ENCODE measurements around the gene TAF4.
"Not testable (repeated sequence)": the region's sequence is repeated elsewhere in the genome, so short reads cannot be mapped to it uniquely, and the experiment has no call there.

TAF4 gene

DNA sequence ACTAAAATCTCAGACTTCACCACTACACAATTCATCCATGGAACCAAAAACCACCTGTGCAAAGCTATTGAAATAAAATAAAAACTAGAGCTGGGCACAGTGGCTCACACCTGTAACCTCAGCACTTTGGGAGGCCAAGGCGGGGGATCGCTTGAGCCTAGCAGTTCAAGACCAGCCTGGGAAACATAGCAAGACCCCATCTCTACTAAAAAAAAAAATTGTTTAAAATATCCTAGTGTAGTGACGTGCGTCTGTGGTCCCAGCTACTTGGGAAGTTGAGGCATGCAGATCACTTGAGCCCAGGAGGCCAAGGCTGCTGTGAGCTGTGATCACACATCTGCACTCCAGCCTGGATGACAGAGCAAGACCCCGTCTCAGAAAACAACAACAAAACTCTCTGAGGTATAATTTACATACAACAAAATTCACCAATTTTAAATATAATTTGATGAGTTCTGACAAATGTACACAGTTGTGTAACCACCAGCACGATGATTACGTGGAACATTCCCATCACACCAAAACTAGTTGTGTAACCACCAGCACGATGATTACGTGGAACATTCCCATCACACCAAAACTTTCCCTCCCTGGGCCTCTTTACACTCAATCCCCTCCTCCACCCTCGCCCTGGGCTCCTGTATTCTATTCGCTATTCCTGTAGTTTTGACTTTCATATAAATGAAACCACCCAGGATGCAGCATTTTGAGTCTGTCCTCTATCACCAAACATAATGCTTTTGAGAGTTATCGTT is 107.5 kb downstream of the TAF4 start:
- no peak for DNase-seq

- DNase-seq = no peak
Measured at GRCh38 chr20:61956396-61957342, 109.0 kb downstream of the TAF4 start.

GRCh38 chr20:61955668-61956395 is 109.8 kb downstream of the TAF4 start:
- no peak for DNase-seq

DNA sequence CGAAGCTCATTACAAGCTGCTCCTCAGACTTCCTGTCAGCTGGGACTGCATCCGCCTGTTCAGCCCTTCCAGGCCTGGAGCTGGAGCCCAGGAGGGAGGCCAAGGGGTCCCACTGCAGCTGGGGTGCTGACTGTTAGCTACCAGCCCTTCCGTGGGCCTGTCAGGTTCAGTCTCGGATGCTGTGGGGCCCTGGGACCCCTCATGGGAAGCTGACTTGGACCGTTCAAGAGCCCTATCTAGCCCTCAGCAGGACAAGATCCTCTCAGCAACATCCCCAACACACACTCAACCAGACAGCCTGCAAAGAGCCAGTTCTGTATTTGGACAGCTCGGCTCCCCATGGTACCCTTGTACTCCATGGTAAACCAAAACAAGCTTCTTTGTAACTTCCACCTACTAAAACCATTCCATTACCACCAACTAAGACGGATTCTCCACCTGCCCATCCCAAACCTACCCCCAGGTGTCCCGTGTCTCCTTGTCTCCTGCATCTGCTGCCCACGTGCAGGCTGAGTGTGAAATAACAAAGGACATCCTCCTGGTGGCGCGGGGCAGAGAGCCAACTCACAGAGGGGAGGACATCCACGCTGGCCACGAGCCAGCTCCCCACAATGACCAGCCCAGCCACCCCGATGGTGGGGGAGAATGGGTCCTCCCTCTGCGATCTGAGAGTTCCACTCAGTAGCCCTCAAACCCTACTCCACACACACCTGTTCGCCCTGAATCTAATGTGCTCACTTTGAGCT is 111.2 kb downstream of the TAF4 start:
- DNase-seq = no peak

- DNase-seq = no peak
Measured at GRCh38 chr20:61953037-61954021, 112.4 kb downstream of the TAF4 start.

- no peak for DNase-seq
Measured at GRCh38 chr20:61951695-61952533, 113.8 kb downstream of the TAF4 start.

- DNase-seq = no peak
Measured at GRCh38 chr20:61950641-61951071, 115.0 kb downstream of the TAF4 start.

DNA sequence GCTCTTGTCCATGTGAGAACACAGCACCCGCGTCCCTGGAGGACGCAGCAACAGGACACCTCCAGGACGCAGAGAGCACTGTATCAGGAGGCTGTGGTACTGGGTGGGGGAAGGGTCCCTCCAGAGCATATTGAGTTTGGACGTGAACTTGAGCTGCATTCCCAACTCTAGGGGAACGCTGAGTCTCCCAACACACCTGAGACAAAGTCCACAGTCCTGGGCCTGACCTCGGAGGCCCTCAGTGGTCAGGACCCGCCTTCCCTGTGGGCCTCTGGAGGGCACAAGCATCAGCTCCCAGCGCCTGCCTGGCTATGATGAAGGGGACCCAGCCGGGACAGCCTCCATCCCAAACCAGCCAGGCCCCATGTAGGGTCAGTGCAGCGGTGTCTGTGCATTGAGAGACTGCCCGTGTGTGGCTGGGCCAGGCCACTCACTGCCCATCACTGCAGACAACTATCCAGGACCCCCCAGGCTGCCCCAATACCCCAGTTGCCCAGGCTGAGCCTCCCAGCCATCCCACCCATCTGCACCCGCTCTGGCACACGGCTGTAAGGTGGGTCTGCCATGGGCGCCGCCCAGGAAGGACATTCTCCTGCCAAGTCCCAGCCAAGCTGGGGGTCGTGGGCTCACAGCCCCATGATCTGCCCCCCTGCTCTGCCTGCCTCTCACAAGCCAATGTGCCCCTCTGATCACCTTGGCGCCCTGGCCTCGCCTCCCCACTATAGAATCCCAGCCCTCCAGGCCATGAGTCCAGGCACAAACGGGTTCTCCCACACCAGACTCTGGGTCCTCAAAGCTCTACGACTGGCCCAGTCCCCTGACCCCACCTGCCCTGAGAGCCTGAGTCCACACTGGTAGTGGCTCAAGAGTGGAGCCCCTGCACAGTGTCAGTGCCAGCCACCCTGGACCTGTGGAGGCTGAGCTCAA is 115.7 kb downstream of the TAF4 start:
- no peak for DNase-seq

DNA sequence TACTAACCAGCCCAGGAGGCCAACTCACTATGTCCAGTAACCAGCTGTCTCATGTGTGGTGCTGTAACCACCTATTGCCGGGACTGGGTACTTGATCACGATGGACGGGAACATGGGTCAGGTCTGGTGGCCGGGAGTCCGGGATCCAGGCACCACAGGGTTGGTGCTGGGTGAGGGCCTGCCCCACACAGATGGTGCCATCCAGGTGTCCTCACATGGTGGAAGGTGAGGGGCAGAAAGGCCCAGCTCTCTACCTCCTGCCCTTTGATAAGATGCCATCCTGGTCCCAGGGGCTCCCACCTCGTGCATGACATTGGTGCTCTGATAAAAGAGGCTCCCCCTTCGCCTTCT is 116.3 kb downstream of the TAF4 start:
- DNase-seq = no peak

GRCh38 chr20:61948586-61949362 is 116.9 kb downstream of the TAF4 start:
- no peak for DNase-seq

DNA sequence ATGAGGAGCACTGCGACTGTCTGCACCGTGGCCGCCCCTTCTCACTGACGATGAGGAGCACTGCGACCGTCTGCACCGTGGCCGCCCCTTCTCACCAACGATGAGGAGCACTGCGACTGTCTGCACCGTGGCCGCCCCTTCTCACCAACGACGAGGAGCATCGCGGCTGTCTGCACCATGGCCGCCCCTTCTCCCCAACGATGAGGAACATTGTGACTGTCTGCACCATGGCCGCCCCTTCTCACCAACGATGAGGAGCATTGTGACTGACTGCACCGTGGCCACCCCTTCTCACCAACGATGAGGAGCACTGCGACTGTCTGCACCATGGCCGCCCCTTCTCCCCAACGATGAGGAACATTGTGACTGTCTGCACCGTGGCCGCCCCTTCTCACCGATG is 117.6 kb downstream of the TAF4 start:
- DNase-seq = not testable (repeated sequence)

DNA sequence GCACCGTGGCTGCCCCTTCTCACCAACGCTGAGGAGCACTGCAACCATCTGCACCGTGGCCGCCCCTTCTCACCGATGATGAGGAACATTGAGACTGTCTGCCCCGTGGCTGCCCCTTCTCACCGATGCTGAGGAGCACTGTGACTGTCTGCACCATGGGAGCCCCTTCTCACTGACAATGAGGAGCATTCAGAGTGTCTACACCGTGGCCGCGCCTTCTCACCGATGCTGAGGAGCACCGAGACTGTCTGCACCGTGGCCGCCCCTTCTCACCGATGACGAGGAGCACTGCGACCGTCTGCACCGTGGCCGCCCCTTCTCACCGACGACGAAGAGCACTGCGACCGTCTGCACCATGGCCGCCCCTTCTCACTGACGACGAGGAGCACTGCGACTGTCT is 120.2 kb downstream of the TAF4 start:
- not testable (repeated sequence) for DNase-seq

- DNase-seq = not testable (repeated sequence)
Measured at GRCh38 chr20:61944967-61945366, 120.7 kb downstream of the TAF4 start.

GRCh38 chr20:61942526-61942925 is 123.2 kb downstream of the TAF4 start:
- no peak for DNase-seq

GRCh38 chr20:61941721-61942405 is 123.8 kb downstream of the TAF4 start:
- DNase-seq = no peak

GRCh38 chr20:61940976-61941720 is 124.5 kb downstream of the TAF4 start:
- no peak for DNase-seq

DNA sequence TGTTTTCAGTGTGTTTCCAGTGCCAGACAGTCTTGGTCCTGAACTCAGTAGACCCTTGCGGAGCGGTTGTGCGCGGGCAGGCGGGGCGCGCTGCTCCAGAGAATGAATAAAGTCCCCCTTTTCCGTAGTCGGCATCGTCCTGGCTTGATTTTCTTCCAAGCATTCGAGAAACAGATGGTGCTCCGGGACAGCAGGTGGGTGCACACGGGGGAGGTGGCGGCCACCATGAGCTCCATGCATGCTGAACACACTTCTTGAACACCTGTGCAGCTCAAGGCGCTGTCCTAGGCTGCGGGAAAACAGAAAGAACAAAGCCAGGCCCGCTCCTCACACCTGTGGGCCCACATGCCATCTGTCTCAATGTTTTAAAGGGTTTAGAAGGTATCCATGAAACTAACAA is 125.2 kb downstream of the TAF4 start:
- DNase-seq = no peak
